ENCODE data around the gene TMEM19. TPM values are rescaled to one million over a fixed set of nuclear protein-coding genes. Genes with fewer than 3 reads are reported as not detected.

Gene TMEM19
- total and polyA plus RNA-seq, 9 donors, result 18.3 to 28.8 (median 26.3) TPM

DNA sequence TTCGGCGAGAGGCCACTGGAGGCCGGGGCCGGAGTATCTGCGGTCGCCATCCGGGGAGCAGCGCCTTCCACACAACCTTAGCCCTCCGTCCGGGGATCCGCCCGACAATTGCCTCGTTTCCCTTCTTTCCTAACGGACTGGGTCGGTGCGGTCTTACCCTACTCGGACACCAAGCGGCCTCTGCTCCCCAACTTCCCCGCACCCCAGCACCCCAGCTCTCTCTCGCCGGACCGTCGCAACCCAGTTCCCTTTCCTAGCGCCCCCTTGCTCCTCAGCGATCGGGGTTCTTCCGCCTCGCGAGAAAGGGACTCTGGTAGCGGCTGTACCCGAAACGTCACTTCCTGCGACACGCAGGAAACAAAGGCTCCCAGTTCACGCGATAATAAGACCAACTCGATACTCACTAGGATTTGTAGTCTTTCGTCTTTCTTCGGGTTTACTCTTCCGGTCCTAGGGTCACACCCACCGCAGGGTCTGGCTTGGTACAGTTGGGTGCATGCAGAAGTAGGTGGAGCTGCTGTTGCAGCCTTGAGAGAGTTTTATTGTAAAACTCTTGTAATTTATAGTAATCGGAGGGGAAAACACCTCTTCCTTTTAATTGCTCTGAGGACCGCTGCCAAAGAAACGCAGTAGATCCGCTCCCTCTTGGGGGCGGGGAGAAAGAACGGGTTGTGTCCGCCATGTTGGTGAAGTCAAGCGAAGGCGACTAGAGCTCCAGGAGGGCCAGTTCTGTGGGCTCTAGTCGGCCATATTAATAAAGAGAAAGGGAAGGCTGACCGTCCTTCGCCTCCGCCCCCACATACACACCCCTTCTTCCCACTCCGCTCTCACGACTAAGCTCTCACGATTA, 22.1 kb upstream of the TMEM19 start, which contains the start of the genes THAP2 and ZFC3H1:
Gene THAP2, plus strand, starts transcription at position 741 of the 850 bp plus-strand sequence. CDS start 209 bp downstream, outside the sequence.
Gene ZFC3H1, minus strand, starts transcription at position 288 of the 850 bp plus-strand sequence. Its CDS starts 238 bp downstream, at position 50.
- Histone ChIP-seq H3K4me1 (ENCODE audit: control insufficient read depth, insufficient read depth, low read length) (peaks cover 7% of the 10 kb centered on the region), H3K27ac (ENCODE audit: low read length) (peak within 1 kb of the TSS; percentile 99), H3K4me3 (ENCODE audit: low read length) (peak within 1 kb of the TSS; percentile 95), H3K9me3 (replicated peaks; ENCODE audit: control insufficient read depth, low read depth, low read length) (no peaks in the 10 kb centered on the region), H3K36me3 (ENCODE audit: control insufficient read depth, insufficient read depth, low read length) (peaks cover 9% of the 10 kb centered on the region), H3K27me3 (ENCODE audit: control insufficient read depth, insufficient read depth, low read length) (no peaks in the 10 kb centered on the region)
- WGBS (ENCODE audit: insufficient coverage), result 0% methylated on average over 36 of the region's 57 CpGs
- peak; percentile 100 for DNase-seq

DNA sequence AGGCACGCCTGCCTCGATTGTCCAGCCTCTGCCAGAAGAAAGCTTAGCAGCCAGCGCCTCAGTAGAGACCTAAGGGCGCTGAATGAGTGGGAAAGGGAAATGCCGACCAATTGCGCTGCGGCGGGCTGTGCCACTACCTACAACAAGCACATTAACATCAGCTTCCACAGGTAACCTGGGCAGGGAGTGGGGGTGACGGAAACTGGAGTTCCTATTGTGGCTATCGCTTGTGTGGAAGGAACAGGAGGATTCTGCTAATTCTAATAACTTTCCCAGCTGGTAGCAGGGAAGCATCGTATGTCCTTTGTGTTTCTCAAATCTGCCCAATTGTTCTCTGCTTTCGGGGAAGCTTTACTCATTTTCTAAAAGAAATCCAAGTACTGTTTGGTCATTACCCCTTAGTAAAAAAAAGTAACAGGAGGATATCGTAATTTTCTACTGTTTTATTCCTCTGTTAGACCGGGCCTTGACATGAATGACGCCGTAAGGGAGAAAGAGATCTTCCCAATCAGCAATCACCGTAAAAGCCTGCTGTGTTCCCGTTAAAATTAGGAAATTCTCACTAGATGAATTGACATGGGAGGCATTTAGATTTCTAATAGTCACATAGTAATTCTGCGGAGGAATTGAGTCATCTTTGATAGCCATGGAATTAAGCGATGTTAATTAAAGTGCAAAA, 21.3 kb upstream of the TMEM19 start:
- no CpG with 5 or more reads among the region's 20 CpGs for WGBS (ENCODE audit: insufficient coverage)
- no peaks in the 10 kb centered on the region for H3K27me3 ChIP-seq (ENCODE audit: control insufficient read depth, insufficient read depth, low read length)

DNA sequence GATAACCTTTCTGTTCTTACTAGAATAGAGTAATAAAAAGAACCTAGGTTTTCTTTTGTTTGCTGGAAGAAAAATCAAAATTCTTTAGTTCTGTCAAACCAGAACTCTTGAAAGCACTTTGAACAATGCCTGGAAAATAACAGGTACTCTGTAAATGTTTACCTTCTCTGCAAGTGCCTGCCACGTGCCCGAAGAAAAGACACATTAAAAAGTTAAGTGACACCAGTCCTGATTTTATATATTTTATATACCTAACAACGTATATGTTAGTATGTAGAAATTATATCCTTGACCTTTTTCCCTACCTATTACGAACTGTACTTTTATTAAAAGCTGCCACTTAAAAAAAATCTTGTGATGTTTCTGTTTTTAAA, 20.8 kb upstream of the TMEM19 start:
- Histone ChIP-seq H3K4me3 (ENCODE audit: low read length) (peak overlapping the region; percentile 95), H3K36me3 (ENCODE audit: control insufficient read depth, insufficient read depth, low read length) (peaks cover 4% of the 10 kb centered on the region), H3K4me1 (ENCODE audit: control insufficient read depth, insufficient read depth, low read length) (peaks cover 7% of the 10 kb centered on the region), H3K27ac (ENCODE audit: low read length) (peak overlapping the region; percentile 99), H3K9me3 (replicated peaks; ENCODE audit: control insufficient read depth, low read depth, low read length) (no peaks in the 10 kb centered on the region), H3K27me3 (ENCODE audit: control insufficient read depth, insufficient read depth, low read length) (no peaks in the 10 kb centered on the region)
- DNase-seq, result no peak
- no CpG with 5 or more reads among the region's 4 CpGs for WGBS (ENCODE audit: insufficient coverage)

More for the DNA sequence above, 21.3 kb upstream of the TMEM19 start:
- peak overlapping the region; percentile 99 for H3K27ac ChIP-seq (ENCODE audit: low read length)
- peaks cover 7% of the 10 kb centered on the region for H3K4me1 ChIP-seq (ENCODE audit: control insufficient read depth, insufficient read depth, low read length)
- H3K4me3 ChIP-seq (ENCODE audit: low read length), result peak overlapping the region; percentile 95
- peaks cover 4% of the 10 kb centered on the region for H3K36me3 ChIP-seq (ENCODE audit: control insufficient read depth, insufficient read depth, low read length)
- no peak for DNase-seq
- no peaks in the 10 kb centered on the region for H3K9me3 ChIP-seq (replicated peaks; ENCODE audit: control insufficient read depth, low read depth, low read length)

DNA sequence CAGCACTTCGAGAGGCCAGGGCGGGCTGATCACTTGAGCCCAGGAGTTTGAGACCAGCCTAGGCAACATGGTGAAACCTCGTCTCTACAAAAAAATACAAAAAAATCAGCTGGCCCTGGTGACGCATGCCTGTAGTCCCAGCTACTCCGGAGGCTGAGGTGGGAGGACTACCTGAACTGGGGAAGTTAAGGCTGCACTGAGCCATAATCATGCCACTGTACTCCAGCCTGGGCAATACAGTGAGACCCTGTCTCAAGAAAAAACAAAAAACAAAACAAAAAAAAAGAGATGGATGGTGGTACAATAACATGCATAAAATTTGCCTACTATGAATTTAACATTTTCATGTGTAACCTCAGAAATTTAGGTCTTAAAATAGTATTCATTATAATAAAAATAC, 19.6 kb upstream of the TMEM19 start:
- Histone ChIP-seq H3K4me1 (ENCODE audit: control insufficient read depth, insufficient read depth, low read length) (peaks cover 6% of the 10 kb centered on the region), H3K9me3 (replicated peaks; ENCODE audit: control insufficient read depth, low read depth, low read length) (no peaks in the 10 kb centered on the region), H3K36me3 (ENCODE audit: control insufficient read depth, insufficient read depth, low read length) (peaks cover 4% of the 10 kb centered on the region), H3K4me3 (ENCODE audit: low read length) (no peak overlapping the region), H3K27ac (ENCODE audit: low read length) (no peak overlapping the region), H3K27me3 (ENCODE audit: control insufficient read depth, insufficient read depth, low read length) (no peaks in the 10 kb centered on the region)
- WGBS (ENCODE audit: insufficient coverage), result 100% methylated on average over 3 of the region's 5 CpGs
- no peak for DNase-seq

DNA sequence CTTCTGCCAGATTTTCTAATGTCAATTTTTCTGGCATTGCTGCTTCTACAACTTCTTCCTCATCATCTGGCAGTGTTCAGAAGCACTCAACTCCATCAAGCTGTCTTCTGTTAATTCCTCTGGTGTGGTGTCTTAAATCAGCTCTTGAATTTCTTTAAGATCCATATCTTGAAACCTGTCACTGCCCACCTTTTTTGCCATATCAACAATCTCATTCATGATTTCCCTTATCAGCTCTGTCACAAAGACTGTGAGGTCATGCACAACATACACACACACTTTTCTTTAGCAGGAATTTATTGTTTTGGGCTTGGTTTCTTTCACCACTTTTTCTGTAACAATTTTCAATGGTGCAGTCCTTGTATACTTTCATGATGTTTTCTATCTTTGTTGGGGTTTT, 14.6 kb upstream of the TMEM19 start:
- no peaks in the 10 kb centered on the region for H3K27me3 ChIP-seq (ENCODE audit: control insufficient read depth, insufficient read depth, low read length)
- no peak overlapping the region for H3K4me3 ChIP-seq (ENCODE audit: low read length)
- no peaks in the 10 kb centered on the region for H3K9me3 ChIP-seq (replicated peaks; ENCODE audit: control insufficient read depth, low read depth, low read length)
- H3K27ac ChIP-seq (ENCODE audit: low read length), result no peak overlapping the region
- H3K36me3 ChIP-seq (ENCODE audit: control insufficient read depth, insufficient read depth, low read length), result peaks cover 2% of the 10 kb centered on the region
- no peaks in the 10 kb centered on the region for H3K4me1 ChIP-seq (ENCODE audit: control insufficient read depth, insufficient read depth, low read length)
- DNase-seq, result no peak

DNA sequence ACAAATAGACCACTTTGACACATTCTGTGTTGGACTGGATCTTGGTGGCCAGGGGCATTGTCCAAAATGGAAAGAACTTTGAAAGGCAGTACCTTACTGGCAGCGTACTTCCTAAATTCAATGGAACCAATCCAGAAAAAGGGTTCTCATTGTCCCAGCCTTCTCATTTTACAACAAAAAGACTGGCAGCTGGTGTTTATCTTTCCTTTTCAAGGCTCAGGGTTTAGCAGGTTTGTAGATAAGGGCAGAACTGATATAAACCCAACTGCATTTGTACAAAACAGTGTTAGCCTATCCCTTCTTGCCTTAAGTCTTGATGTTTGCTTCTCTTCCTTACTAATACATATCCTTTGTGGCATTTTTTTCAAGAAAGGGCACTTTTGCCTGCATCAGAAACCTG, 14.1 kb upstream of the TMEM19 start:
- no peak overlapping the region for H3K27ac ChIP-seq (ENCODE audit: low read length)
- H3K36me3 ChIP-seq (ENCODE audit: control insufficient read depth, insufficient read depth, low read length), result peaks cover 2% of the 10 kb centered on the region
- no peak for DNase-seq
- H3K4me3 ChIP-seq (ENCODE audit: low read length), result no peak overlapping the region
- WGBS (ENCODE audit: insufficient coverage), result no CpG with 5 or more reads among the region's 1 CpG
- H3K4me1 ChIP-seq (ENCODE audit: control insufficient read depth, insufficient read depth, low read length), result no peaks in the 10 kb centered on the region
- no peaks in the 10 kb centered on the region for H3K27me3 ChIP-seq (ENCODE audit: control insufficient read depth, insufficient read depth, low read length)
- H3K9me3 ChIP-seq (replicated peaks; ENCODE audit: control insufficient read depth, low read depth, low read length), result no peaks in the 10 kb centered on the region

DNA sequence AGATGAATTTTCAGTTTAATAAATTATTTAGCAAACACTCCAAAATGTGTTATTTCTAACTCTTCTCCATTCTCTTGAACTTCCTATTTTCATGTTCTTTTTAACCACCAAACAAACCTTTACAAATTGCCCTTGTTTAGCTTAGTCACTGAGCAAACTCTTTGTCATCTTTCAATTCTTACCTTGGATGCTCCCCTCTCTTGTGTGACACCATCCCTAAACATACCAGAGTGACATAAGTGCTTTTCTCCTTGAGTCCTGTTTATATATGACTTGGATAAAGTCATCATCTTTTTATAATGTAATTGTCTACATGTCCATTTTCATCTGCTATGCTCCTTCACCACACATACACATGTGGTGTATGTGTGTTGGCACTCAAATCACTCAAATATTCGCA, 3.4 kb upstream of the TMEM19 start:
- no peak overlapping the region for H3K27ac ChIP-seq (ENCODE audit: low read length)
- no peak for DNase-seq

DNA sequence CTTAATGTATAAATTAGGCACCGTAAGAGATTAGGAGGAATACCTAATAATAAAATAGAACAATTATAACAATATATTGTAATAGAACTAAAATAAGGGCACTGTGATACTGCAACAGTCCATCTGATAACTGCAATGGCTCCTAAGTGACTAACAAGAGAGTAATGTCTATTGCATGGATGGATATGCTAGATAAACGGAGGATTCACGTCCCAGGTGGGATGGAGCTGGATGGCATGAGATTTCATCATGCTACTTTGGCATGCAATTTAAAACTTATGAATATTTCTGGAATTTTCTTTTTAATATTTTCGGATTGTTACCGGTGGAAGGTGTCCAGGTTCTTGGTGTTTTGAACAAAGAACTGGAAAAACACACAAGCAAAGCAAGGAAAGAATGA, 2.2 kb upstream of the TMEM19 start:
- 92% methylated on average over 4 of the region's 5 CpGs for WGBS (ENCODE audit: insufficient coverage)
- H3K27me3 ChIP-seq (ENCODE audit: control insufficient read depth, insufficient read depth, low read length), result no peaks in the 10 kb centered on the region
- H3K4me1 ChIP-seq (ENCODE audit: control insufficient read depth, insufficient read depth, low read length), result peaks cover 11% of the 10 kb centered on the region
- H3K4me3 ChIP-seq (ENCODE audit: low read length), result no peak overlapping the region
- no peak for DNase-seq
- no peak overlapping the region for H3K27ac ChIP-seq (ENCODE audit: low read length)
- no peaks in the 10 kb centered on the region for H3K9me3 ChIP-seq (replicated peaks; ENCODE audit: control insufficient read depth, low read depth, low read length)
- no peaks in the 10 kb centered on the region for H3K36me3 ChIP-seq (ENCODE audit: control insufficient read depth, insufficient read depth, low read length)

More for the DNA sequence above, 3.4 kb upstream of the TMEM19 start:
- no CpG with 5 or more reads among the region's 1 CpG for WGBS (ENCODE audit: insufficient coverage)
- Histone ChIP-seq H3K36me3 (ENCODE audit: control insufficient read depth, insufficient read depth, low read length) (no peaks in the 10 kb centered on the region), H3K9me3 (replicated peaks; ENCODE audit: control insufficient read depth, low read depth, low read length) (no peaks in the 10 kb centered on the region), H3K4me3 (ENCODE audit: low read length) (no peak overlapping the region), H3K4me1 (ENCODE audit: control insufficient read depth, insufficient read depth, low read length) (peaks cover 8% of the 10 kb centered on the region), H3K27me3 (ENCODE audit: control insufficient read depth, insufficient read depth, low read length) (no peaks in the 10 kb centered on the region)

DNA sequence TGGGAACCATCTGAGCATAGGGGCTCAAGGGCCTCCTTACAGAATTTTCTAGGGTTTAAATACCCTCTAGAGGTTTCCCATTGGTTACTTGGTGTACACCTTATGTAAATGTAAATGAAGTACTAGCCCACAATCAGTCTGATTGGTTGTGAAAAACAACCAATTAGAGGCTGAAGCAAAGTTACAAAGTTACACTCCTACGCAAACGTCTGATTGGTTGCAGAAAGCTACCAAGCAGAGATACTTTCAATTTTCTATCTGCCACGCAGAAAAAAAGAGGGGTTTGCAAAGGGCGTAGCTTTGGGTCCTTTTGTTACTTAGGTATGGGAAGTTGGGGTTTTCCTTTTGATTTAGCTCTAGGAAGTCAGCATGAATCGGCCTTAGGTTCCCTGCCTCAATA, 1.8 kb upstream of the TMEM19 start:
- no CpG with 5 or more reads among the region's 5 CpGs for WGBS (ENCODE audit: insufficient coverage)
- Histone ChIP-seq H3K9me3 (replicated peaks; ENCODE audit: control insufficient read depth, low read depth, low read length) (no peaks in the 10 kb centered on the region), H3K4me3 (ENCODE audit: low read length) (no peak overlapping the region), H3K27me3 (ENCODE audit: control insufficient read depth, insufficient read depth, low read length) (no peaks in the 10 kb centered on the region), H3K36me3 (ENCODE audit: control insufficient read depth, insufficient read depth, low read length) (no peaks in the 10 kb centered on the region), H3K4me1 (ENCODE audit: control insufficient read depth, insufficient read depth, low read length) (peaks cover 11% of the 10 kb centered on the region), H3K27ac (ENCODE audit: low read length) (no peak overlapping the region)
- DNase-seq, result no peak

DNA sequence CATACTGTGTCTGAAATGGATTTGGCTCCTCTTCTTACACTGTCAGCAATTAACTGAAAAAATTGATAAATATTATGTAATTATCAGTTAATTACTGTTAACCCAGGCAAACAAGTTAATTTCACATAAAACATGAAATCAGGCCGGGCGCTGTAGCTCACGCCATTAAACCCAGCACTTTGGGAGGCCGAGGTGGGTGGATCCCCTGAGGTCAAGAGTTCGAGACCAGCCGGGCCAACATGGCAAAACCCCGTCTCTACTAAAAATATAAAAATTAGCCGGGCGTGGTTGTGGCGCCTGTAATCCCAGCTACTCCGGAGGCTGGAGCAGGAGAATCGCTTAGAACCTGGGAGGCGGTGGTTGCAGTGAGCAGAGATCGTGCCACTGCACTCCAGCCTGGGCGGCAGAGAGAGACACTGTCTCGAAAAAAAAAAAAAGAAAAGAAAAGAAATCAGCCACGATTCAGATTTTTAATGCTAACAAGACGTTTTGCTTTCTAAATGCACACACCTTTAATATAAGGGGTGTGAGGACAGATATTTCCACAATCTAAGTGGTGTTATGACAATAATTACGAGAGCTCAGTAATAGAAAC, 473 bp upstream of the TMEM19 start:
- no peaks in the 10 kb centered on the region for H3K36me3 ChIP-seq (ENCODE audit: control insufficient read depth, insufficient read depth, low read length)
- no peaks in the 10 kb centered on the region for H3K9me3 ChIP-seq (replicated peaks; ENCODE audit: control insufficient read depth, low read depth, low read length)
- peak overlapping the region; percentile 92 for H3K27ac ChIP-seq (ENCODE audit: low read length)
- WGBS (ENCODE audit: insufficient coverage), result 46% methylated on average over 12 of the region's 19 CpGs
- peaks cover 11% of the 10 kb centered on the region for H3K4me1 ChIP-seq (ENCODE audit: control insufficient read depth, insufficient read depth, low read length)
- H3K4me3 ChIP-seq (ENCODE audit: low read length), result peak overlapping the region; percentile 80
- DNase-seq, result no peak
- H3K27me3 ChIP-seq (ENCODE audit: control insufficient read depth, insufficient read depth, low read length), result no peaks in the 10 kb centered on the region
